Vagina (tissue), 2 donors: ENCODE results near the gene MINDY4. TPM values are rescaled to one million over a fixed set of nuclear protein-coding genes. Genes with fewer than 3 reads are reported as not detected.
"Not testable (repeated sequence)": the region's sequence is repeated elsewhere in the genome, so short reads cannot be mapped to it uniquely, and the experiment has no call there.

Source experiments
- DNase-seq, 2 donors: peaks; one replicate each; pipeline ENCODE4 v3.0.0-alpha.2; 2017; ENCODE audit errors: extremely low spot score in 2 of 2
- H3K27ac ChIP-seq: fragments of 200-600 bp; sonication (generic); one replicate; pipeline ENCODE4 v1.5.1; 2019
- H3K27me3 ChIP-seq: fragments of 200-600 bp; sonication (generic); one replicate; pipeline ENCODE4 v1.5.1; 2019
- H3K36me3 ChIP-seq, 2 donors: fragments of 200-600 bp; sonication (generic); one replicate each; pipeline ENCODE4 v1.5.1; 2017 to 2019
- H3K4me1 ChIP-seq: fragments of 200-600 bp; sonication (generic); one replicate; pipeline ENCODE4 v1.5.1; 2019
- H3K4me3 ChIP-seq, 2 donors: fragments of 200-600 bp; sonication (generic); 1 replicate in 1 of 2; 2 replicates in 1 of 2; pipeline ENCODE4 v1.5.1; 2016 to 2019
- H3K9me3 ChIP-seq: fragments of 200-600 bp; sonication (generic); one replicate; pipeline ENCODE4 v1.5.1; 2019
- POLR2A ChIP-seq, 2 donors: fragments of 450-650 bp; IDR thresholded peaks; one replicate each; pipeline ENCODE4 v1.6.1; 2017; ENCODE audit warnings: antibody characterized with exemption in 2 of 2, mild to moderate bottlenecking in 2 of 2, moderate library complexity in 2 of 2
- POLR2AphosphoS5 ChIP-seq, 2 donors: sonication (generic); formaldehyde crosslinking; IDR thresholded peaks; one replicate each; pipeline ENCODE4 v1.9.0; 2017; ENCODE audit warnings: antibody characterized with exemption in 2 of 2, mild to moderate bottlenecking in 2 of 2, low read depth in 1 of 2; ENCODE audit not compliant: insufficient read depth in 1 of 2
- intact Hi-C: fragments of 100-400 bp; cut with DNase I; formaldehyde crosslinking; loops from one replicate; pipeline ENCODE4 v1.15.1; 2023
- total RNA-seq: library from RNA; depleted of rRNA; stranded (reverse); fragments of >200 nt; gene quantifications from one replicate; pipeline ENCODE4 v1.2.3, GENCODE V29; 2016
- TF ChIP-seq, protein P1 (sequence below), 3 experiments: fragments of 450-650 bp in 2 of 3; fragments of 200-600 bp in 1 of 3; sonication (generic) in 1 of 3; IDR thresholded peaks; one replicate each; pipeline ENCODE4 v1.5.1; 2017 to 2019; ENCODE audit warnings: antibody characterized with exemption in 3 of 3, mild to moderate bottlenecking in 2 of 3, moderate library complexity in 2 of 3

The MINDY4 gene
- total RNA-seq, 1 donor from 2014 or later: 10.3 TPM

DNA sequence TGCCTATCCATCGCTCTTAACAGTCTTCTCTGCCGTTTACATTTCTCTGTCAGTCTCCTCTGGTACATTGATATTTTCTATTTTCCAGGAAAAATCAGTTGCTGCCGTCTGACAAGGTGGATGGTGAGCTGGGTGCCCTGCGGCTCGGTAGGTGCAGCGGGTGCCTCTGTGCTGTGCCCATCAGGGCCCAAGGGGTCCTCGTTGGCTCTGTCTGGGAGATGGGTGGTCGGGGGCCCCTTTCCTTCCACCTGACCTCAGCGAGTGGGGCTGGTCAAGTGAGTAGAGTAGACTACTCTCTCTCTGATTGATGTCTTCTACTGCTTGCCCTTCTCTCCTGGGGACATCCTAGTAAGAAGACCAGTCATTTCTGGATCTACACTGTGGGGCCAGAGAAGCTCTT is 57.4 kb downstream of the MINDY4 start:
- no peaks in the 10 kb centered on the region for H3K4me1 ChIP-seq
- H3K4me3 ChIP-seq: no peak overlapping the region
- H3K9me3 ChIP-seq: no peaks in the 10 kb centered on the region
- no peaks in the 10 kb centered on the region for H3K27me3 ChIP-seq
- intact Hi-C loops: no loop called here
- H3K36me3 ChIP-seq: no peaks in the 10 kb centered on the region
- DNase-seq: peak in 1 of 2 donors; percentile 55
- no peak overlapping the region for H3K27ac ChIP-seq
- TF ChIP-seq, protein P1, sequence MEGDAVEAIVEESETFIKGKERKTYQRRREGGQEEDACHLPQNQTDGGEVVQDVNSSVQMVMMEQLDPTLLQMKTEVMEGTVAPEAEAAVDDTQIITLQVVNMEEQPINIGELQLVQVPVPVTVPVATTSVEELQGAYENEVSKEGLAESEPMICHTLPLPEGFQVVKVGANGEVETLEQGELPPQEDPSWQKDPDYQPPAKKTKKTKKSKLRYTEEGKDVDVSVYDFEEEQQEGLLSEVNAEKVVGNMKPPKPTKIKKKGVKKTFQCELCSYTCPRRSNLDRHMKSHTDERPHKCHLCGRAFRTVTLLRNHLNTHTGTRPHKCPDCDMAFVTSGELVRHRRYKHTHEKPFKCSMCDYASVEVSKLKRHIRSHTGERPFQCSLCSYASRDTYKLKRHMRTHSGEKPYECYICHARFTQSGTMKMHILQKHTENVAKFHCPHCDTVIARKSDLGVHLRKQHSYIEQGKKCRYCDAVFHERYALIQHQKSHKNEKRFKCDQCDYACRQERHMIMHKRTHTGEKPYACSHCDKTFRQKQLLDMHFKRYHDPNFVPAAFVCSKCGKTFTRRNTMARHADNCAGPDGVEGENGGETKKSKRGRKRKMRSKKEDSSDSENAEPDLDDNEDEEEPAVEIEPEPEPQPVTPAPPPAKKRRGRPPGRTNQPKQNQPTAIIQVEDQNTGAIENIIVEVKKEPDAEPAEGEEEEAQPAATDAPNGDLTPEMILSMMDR (IDR thresholded peaks at IDR 0.05): no peak
- TF ChIP-seq POLR2AphosphoS5 (IDR thresholded peaks at IDR 0.05; ENCODE audit: insufficient read depth in 1 of 2, low read depth in 1 of 2) (no peak), POLR2A (IDR thresholded peaks at IDR 0.05) (no peak)

DNA sequence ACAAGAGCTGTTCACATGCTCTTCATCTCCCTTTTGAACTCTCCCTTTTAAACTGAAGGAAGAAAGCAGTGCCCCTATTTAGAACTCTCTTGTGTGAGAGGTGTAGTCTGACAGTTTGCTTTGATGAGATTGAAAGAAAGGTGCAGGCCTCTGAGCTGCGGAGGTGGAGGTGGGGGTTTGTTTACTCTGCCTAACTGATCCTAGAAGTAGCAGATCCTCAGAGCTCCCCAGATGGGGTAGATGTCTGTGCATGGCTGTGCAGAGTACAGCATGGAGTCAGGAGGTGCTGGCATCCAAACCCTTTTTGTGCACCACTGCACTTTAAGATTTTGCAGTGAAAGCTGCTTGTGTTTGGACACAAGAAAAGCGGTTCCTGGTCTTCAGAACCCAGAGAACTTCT is 58.3 kb downstream of the MINDY4 start:
- Histone ChIP-seq H3K27ac (no peak overlapping the region), H3K4me3 (no peak overlapping the region), H3K36me3 (no peaks in the 10 kb centered on the region), H3K27me3 (no peaks in the 10 kb centered on the region), H3K9me3 (no peaks in the 10 kb centered on the region), H3K4me1 (no peaks in the 10 kb centered on the region)
- TF ChIP-seq POLR2AphosphoS5 (IDR thresholded peaks at IDR 0.05; ENCODE audit: insufficient read depth in 1 of 2, low read depth in 1 of 2) (no peak), POLR2A (IDR thresholded peaks at IDR 0.05) (no peak)
- TF ChIP-seq, protein P1 (IDR thresholded peaks at IDR 0.05): no peak
- DNase-seq: peak in 1 of 2 donors; percentile 28
- intact Hi-C loops: no loop called here

DNA sequence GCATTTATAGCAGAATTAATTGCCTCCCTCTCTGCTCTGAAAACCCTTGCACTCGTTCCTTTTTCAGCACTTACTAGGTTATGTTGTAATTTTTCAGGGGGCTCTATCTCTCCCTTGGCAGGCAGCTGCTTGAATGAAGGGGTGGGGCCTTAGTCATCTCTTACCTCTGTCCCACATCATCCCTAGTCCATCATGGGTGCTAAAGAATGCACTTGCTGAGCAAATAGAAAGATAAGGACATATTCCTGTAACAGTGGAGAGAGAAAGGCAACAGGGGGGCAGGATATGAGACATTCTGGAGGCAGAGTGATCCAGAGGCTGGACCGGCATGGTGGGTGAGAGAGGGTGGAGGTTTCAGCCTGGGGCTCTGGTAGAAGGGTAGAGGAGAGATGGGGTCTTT is 60.0 kb downstream of the MINDY4 start:
- Histone ChIP-seq H3K36me3 (no peaks in the 10 kb centered on the region), H3K9me3 (no peaks in the 10 kb centered on the region), H3K27me3 (no peaks in the 10 kb centered on the region), H3K4me1 (no peaks in the 10 kb centered on the region), H3K4me3 (no peak overlapping the region), H3K27ac (no peak overlapping the region)
- TF ChIP-seq, protein P1 (IDR thresholded peaks at IDR 0.05): no peak
- TF ChIP-seq POLR2A (IDR thresholded peaks at IDR 0.05) (no peak), POLR2AphosphoS5 (IDR thresholded peaks at IDR 0.05; ENCODE audit: insufficient read depth in 1 of 2, low read depth in 1 of 2) (no peak)
- intact Hi-C loops: no loop called here
- DNase-seq: peak in 1 of 2 donors; percentile 31

DNA sequence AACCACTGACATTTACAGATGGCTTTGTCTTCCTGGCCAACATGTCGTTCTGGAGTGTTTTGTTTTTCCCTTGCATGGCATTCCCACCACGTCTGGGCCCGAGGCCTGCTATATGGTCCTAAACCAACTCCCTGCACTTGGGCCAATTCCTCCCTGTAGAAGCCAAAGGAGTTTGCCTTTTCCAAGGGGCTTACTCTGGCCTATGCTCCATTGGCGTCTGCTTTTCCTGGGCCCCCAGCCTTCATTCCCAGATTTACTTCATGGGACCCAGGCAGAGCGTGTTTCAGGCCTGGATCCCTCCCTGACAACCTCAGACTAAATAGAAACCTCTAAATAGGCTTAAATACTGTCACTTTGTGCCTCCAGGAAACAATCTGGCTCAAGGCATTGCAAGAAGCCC is 60.7 kb downstream of the MINDY4 start:
- DNase-seq: peak in 1 of 2 donors; percentile 28
- Histone ChIP-seq H3K27me3 (no peaks in the 10 kb centered on the region), H3K27ac (no peak overlapping the region), H3K9me3 (no peaks in the 10 kb centered on the region), H3K4me3 (no peak overlapping the region), H3K36me3 (no peaks in the 10 kb centered on the region), H3K4me1 (no peaks in the 10 kb centered on the region)
- TF ChIP-seq POLR2AphosphoS5 (IDR thresholded peaks at IDR 0.05; ENCODE audit: insufficient read depth in 1 of 2, low read depth in 1 of 2) (no peak), POLR2A (IDR thresholded peaks at IDR 0.05) (no peak)
- TF ChIP-seq, protein P1 (IDR thresholded peaks at IDR 0.05): no peak
- intact Hi-C loops: no loop called here

DNA sequence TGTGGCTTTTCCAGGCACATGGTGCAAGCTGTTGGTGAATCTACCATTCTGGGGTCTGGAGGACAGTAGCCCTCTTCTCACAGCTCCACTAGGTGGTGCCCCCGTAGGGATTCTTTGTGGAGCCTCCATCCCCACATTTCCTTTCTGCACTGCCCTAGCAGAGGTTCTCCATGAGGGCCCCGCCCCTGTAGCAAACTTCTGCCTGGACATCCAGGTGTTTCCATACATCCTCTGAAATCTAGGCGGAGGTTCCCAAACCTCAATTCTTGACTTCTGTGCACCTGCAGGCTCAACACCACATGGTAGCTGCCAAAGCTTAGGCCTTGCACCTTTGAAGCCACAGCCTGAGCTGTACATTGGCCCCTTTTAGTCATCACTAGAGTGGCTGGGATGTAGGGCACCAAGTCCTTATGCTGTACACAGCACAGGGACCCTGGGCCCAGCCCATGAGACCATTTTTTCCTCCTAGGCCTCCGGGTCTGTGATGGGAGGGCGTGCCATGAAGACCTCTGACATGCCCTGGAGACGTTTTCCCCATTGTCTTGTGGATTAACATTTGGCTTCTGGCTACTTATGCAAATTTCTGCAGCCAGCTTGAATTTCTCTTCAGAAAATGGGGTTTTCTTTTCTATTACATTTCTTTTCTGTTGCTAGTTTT is 62.9 kb downstream of the MINDY4 start:
- H3K9me3 ChIP-seq, H3K27ac ChIP-seq, H3K36me3 ChIP-seq, intact Hi-C loops, H3K4me3 ChIP-seq, H3K4me1 ChIP-seq, H3K27me3 ChIP-seq: not testable (repeated sequence)
- DNase-seq: peak in 1 of 2 donors; percentile 64
